ENCODE data around the gene HBS1L.

HBS1L gene

DNA sequence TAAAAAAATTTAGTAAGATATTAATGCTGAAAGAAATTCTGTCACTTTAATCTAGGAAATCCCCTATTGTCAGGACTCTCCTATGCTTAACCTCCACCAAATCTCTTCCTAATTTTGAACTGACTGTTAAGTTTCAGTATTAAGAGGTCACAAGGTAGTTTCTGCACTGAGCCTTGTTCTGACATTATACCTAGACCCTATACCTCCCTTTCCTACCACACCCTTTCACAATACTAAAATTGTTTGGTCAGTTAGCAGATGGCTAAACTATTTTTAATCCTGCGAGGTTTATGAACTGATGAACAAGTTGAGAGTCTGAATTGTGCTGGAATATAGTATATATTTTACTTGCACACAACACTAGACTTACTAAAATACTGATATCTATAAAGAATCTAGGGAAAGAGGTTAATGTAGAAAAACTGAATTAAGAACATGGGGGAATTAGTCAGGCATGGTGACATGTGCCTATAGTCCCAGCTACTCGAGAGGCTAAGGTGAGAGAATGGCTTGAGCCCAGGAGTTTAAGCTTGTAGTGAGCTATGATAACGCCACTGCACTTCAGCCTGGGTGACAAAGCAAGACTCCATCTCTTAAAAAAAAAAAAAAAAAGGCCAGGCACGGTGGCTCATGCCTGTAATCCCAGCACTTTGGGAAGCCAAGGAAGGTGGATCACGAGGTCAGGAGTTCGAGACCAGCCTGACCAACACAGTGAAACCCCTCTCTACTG is 51.5 kb downstream of the HBS1L start:
- POLR2A ChIA-PET: no interaction called here
- Histone ChIP-seq H3K36me3 (ENCODE audit: control insufficient read depth in 2 of 2, insufficient read depth in 1 of 2, low read length in 2 of 2) (peaks cover 3 to 8% of the 10 kb centered on the region in 2 experiments), H3K27ac (ENCODE audit: extremely low read depth, low read depth, low read length) (no peak overlapping the region), H3K4me1 (ENCODE audit: control insufficient read depth, insufficient read depth, low read length) (no peaks in the 10 kb centered on the region), H3K4me3 (ENCODE audit: low read depth, low read length) (no peak overlapping the region), H3K9me3 (ENCODE audit: control insufficient read depth, insufficient read depth, low read depth, low read length) (no peaks in the 10 kb centered on the region)
- no peak for TF ChIP-seq ZNF16 (tag by site-specific recombination; IDR thresholded peaks at IDR 0.05; ENCODE audit: low read depth)
- TF ChIP-seq ZNF211 (tag by site-specific recombination; IDR thresholded peaks at IDR 0.05; ENCODE audit: low read depth): no peak
- TF ChIP-seq ZNF221 (tag by site-specific recombination; IDR thresholded peaks at IDR 0.05; ENCODE audit: borderline replicate concordance): no peak
- TF ChIP-seq, protein P1, sequence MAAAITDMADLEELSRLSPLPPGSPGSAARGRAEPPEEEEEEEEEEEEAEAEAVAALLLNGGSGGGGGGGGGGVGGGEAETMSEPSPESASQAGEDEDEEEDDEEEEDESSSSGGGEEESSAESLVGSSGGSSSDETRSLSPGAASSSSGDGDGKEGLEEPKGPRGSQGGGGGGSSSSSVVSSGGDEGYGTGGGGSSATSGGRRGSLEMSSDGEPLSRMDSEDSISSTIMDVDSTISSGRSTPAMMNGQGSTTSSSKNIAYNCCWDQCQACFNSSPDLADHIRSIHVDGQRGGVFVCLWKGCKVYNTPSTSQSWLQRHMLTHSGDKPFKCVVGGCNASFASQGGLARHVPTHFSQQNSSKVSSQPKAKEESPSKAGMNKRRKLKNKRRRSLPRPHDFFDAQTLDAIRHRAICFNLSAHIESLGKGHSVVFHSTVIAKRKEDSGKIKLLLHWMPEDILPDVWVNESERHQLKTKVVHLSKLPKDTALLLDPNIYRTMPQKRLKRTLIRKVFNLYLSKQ (tag by site-specific recombination; IDR thresholded peaks at IDR 0.05; ENCODE audit: borderline replicate concordance): no peak
- CTCF ChIA-PET: interaction anchor here (0.6 to 1.7 kb wide), 14 partner anchors 7 to 829 kb away, joined by 3 to 9 read pairs (median 5); no protein-coding TSS in a partner anchor

DNA sequence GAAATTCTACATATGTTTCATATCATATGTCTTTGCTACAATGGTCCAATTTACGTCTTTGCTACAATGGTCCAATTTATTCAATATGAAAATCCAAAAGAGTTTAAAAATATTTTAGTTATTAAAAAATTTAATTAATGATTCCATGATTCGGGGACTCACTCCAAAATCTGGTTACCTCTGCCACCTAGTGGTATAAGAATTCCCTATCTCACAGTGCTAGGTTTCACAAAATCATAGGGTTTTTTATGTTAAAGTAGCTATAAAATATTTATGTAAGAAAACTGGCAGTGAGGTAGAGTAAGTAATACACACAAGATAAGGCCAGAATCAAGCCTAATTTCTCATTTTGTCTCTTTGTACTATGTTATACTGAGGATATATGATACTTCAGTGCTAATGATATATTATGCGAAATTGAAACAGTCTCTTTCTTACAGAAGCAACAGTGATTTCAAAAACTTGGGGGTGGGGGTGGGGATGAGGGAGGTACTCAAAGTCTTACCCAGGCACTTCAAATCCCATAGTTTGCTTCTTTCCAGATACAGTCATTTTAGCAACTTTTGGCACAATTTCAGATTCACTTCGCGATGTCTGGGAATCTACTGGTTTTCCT is 52.3 kb downstream of the HBS1L start:
- H3K4me3 ChIP-seq (ENCODE audit: low read depth, low read length): no peak overlapping the region
- ChIA-PET POLR2A (no interaction called here), CTCF (interaction anchor here (0.6 to 1.7 kb wide), 9 partner anchors 9 to 119 kb away, joined by 3 to 9 read pairs (median 5); no protein-coding TSS in a partner anchor)
- H3K27ac ChIP-seq (ENCODE audit: extremely low read depth, low read depth, low read length): no peak overlapping the region
- H3K36me3 ChIP-seq (ENCODE audit: control insufficient read depth in 2 of 2, insufficient read depth in 1 of 2, low read length in 2 of 2): peaks cover 3 to 13% of the 10 kb centered on the region in 2 experiments
- no peaks in the 10 kb centered on the region for H3K9me3 ChIP-seq (ENCODE audit: control insufficient read depth, insufficient read depth, low read depth, low read length)
- no peaks in the 10 kb centered on the region for H3K4me1 ChIP-seq (ENCODE audit: control insufficient read depth, insufficient read depth, low read length)
- TF ChIP-seq ZNF37A (tag by site-specific recombination; IDR thresholded peaks at IDR 0.05): no peak
- peak; percentile 42 for TF ChIP-seq ZNF654 (tag by site-specific recombination; IDR thresholded peaks at IDR 0.05; ENCODE audit: low read depth)

DNA sequence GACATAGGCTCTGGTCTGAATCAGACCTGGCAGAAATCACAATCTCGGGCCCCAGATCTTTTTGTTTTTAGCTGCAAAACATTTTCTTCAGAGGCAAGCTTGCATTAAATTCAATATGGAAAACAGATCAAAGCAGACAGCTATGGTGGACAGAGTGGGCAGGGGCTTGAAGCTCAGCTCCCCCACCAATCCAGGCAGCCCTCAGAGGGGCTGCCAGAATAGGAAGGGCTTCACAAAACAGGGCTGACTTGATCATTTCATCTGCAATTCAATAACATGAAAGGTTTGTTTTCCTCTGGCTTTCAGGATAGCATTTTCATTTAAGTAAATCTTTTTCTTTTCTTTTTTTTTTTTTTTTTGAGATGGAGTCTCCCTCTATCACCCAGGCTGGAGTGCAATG is 55.5 kb downstream of the HBS1L start:
- H3K4me3 ChIP-seq (ENCODE audit: low read depth, low read length): no peak overlapping the region
- H3K4me1 ChIP-seq (ENCODE audit: control insufficient read depth, insufficient read depth, low read length): no peaks in the 10 kb centered on the region; the same call in 1 of the 2 replicates
- peaks cover 4 to 42% of the 10 kb centered on the region in 2 experiments for H3K36me3 ChIP-seq (ENCODE audit: control insufficient read depth in 2 of 2, insufficient read depth in 1 of 2, low read length in 2 of 2)
- TF ChIP-seq, protein P2, sequence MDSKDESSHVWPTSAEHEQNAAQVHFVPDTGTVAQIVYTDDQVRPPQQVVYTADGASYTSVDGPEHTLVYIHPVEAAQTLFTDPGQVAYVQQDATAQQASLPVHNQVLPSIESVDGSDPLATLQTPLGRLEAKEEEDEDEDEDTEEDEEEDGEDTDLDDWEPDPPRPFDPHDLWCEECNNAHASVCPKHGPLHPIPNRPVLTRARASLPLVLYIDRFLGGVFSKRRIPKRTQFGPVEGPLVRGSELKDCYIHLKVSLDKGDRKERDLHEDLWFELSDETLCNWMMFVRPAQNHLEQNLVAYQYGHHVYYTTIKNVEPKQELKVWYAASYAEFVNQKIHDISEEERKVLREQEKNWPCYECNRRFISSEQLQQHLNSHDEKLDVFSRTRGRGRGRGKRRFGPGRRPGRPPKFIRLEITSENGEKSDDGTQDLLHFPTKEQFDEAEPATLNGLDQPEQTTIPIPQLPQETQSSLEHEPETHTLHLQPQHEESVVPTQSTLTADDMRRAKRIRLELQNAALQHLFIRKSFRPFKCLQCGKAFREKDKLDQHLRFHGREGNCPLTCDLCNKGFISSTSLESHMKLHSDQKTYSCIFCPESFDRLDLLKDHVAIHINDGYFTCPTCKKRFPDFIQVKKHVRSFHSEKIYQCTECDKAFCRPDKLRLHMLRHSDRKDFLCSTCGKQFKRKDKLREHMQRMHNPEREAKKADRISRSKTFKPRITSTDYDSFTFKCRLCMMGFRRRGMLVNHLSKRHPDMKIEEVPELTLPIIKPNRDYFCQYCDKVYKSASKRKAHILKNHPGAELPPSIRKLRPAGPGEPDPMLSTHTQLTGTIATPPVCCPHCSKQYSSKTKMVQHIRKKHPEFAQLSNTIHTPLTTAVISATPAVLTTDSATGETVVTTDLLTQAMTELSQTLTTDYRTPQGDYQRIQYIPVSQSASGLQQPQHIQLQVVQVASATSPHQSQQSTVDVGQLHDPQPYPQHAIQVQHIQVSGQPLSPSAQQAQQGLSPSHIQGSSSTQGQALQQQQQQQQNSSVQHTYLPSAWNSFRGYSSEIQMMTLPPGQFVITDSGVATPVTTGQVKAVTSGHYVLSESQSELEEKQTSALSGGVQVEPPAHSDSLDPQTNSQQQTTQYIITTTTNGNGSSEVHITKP (tag by site-specific recombination; IDR thresholded peaks at IDR 0.05): peak; percentile 59
- TF ChIP-seq GLIS2 (tag by site-specific recombination; IDR thresholded peaks at IDR 0.05) (no peak), HOXD13 (CRISPR knock-in tag; IDR thresholded peaks at IDR 0.05; ENCODE audit: borderline replicate concordance) (no peak)
- ChIA-PET POLR2A (no interaction called here), CTCF (no interaction called here)
- no peaks in the 10 kb centered on the region for H3K9me3 ChIP-seq (ENCODE audit: control insufficient read depth, insufficient read depth, low read depth, low read length)
- H3K27ac ChIP-seq (ENCODE audit: extremely low read depth, low read depth, low read length): no peak overlapping the region
